Transverse colon (tissue), 4 donors: ENCODE data around the gene NRP1.
A peak's percentile ranks its signal among the peaks of the same experiment; 100 is the strongest.

Source experiments
- CTCF ChIP-seq, 5 experiments: fragments of 200-600 bp in 3 of 5; fragments of 450-650 bp in 2 of 5; sonication (generic) in 3 of 5; IDR thresholded peaks; 1 replicate in 2 of 5; 2 replicates in 3 of 5; pipeline ENCODE4 v1.5.1; 2016 to 2017; ENCODE audit warnings: antibody characterized with exemption in 5 of 5, inconsistent platforms in 3 of 5, mild to moderate bottlenecking in 2 of 5, moderate library complexity in 1 of 5
- POLR2A ChIP-seq: fragments of 450-650 bp; IDR thresholded peaks from one replicate; pipeline ENCODE4 v1.6.1; 2016; ENCODE audit warnings: antibody characterized with exemption, mild to moderate bottlenecking, moderate library complexity
- POLR2AphosphoS5 ChIP-seq, 3 donors: sonication (generic); formaldehyde crosslinking; IDR thresholded peaks; one replicate each; pipeline ENCODE4 v1.6.1; 2016; ENCODE audit warnings: antibody characterized with exemption in 3 of 3

DNA sequence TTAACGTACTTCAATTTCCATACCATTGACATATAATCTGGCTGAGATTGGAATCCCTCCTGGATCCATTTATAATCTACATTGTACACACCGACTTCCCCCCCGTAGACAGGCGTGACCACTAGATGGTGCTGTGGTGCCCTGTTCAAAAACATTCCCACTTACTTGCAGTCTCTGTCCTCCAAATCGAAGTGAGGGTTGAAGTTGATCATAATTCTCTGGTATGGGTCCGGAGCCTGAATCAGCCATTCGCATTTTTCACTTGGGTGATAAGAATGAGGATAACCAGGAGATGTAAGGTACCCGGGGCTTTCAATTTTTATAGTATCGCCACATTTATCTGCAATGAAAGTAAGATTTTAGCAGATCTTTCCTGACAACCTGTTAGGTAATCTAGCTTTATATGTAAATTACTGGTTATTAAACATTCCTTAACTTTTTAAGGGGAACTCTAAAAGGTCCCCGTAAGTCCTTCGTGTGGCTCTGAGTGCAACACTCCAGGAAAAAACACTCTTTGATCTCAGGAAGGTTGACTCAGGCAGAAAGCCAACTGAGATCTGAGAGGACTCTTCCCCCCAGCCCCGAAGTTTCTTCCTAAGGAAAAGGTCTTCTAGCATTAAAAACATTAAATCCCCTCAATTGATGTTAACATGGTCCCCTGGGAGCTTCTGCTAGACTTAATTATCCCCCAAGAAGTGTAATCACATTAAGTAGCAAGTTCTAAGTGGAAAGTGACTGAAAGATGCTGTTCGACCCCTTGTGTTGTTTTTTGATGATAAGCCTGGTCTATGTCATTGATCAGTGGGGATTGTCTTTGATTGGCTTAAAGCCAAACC is 3.7 kb downstream of the NRP1 start:
- TF ChIP-seq CTCF (IDR thresholded peaks at IDR 0.05) = peak; percentile 82 to 90 (median 87)
- TF ChIP-seq POLR2AphosphoS5 (IDR thresholded peaks at IDR 0.05) = no peak
- no peak for TF ChIP-seq POLR2A
